H7 (cell line): ENCODE data around the gene FCN2. TPM values are rescaled to one million over a fixed set of nuclear protein-coding genes. Genes with fewer than 3 reads are reported as not detected.

Source experiments
- DNase-seq: peaks from one replicate; pipeline ENCODE4 v3.0.0; 2012
- H3K27me3 ChIP-seq: 2 replicates; pipeline ENCODE4 v1.6.0; 2011; ENCODE audit warnings: mild to moderate bottlenecking, low read length; ENCODE audit not compliant: control insufficient read depth, insufficient read depth
- H3K36me3 ChIP-seq: replicated peaks from 2 replicates; pipeline ENCODE4 v1.5.1; 2011; ENCODE audit warnings: low read length; ENCODE audit not compliant: control insufficient read depth, insufficient read depth
- H3K4me3 ChIP-seq: 2 replicates; pipeline ENCODE4 v1.5.1; 2011; ENCODE audit warnings: low read depth, mild to moderate bottlenecking, control low read depth, low read length, moderate library complexity; ENCODE audit not compliant: insufficient read depth
- total RNA-seq: library from RNA; depleted of rRNA; stranded (reverse); fragments of >200 nt; shearing (Covaris generic); gene quantifications from 2 replicates; pipeline ENCODE4 v1.2.3, GENCODE V29; 2014

Gene FCN2
- total RNA-seq, 1 experiment from 2014 or later: not detected

DNA sequence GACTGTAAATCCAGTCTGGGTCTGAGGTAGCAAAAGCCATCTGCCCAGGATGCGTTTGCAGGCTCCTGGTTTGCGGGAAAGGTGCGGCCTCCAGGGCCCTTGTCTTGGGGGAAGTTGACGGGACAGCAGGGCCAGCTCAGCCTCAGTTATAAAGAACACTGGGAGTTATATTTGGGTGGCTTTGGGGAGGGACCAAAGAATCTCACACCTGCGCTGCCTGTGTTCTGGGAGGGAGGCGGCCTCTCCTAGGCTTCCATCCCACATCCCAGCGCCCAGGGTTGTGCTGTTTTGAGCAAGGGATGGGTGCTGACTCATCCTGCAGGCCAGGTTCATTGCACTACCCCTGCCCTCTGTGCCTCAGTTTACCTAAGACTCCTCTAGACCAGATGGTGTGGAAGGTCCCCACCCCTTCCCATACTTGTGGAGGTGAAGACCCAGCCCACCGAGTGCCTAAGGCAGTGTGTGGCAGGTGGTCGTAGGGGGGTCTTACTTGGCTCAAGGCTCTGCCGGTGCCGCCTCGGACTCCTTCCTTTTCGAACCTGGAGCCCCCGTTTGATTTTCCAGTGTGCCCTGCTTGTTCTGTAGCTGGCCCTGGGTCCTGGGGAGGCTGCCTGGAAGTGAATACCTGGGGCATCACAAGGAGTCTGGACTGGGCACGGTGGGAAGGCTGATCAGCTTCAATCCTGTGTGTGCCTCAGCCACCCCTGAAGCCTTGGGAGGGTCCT lies 39.3 kb upstream of the FCN2 start:
- Histone ChIP-seq H3K27me3 (no peaks in the 10 kb centered on the region), H3K4me3 (no peak overlapping the region), H3K36me3 (no peaks in the 10 kb centered on the region)
- DNase-seq: no peak

DNA sequence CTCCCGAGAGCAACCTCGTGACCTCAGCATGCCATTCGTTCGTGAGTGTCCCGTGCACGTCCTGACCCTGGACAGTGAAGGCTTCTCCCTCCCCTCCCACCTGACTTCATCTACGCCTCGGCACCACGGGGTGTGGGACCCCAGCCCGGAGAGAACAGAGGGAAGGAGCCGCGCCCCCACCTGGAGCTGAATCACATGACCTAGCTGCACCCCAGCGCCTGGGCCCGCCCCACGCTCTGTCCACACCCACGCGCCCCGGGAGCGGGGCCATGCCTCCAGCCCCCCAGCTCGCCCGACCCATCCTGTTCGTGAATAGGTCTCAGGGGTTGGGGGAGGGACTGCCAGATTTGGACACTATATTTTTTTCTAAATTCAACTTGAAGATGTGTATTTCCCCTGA lies 38.3 kb upstream of the FCN2 start:
- no peak for DNase-seq
- no peaks in the 10 kb centered on the region for H3K36me3 ChIP-seq
- H3K4me3 ChIP-seq: no peak overlapping the region
- no peaks in the 10 kb centered on the region for H3K27me3 ChIP-seq

DNA sequence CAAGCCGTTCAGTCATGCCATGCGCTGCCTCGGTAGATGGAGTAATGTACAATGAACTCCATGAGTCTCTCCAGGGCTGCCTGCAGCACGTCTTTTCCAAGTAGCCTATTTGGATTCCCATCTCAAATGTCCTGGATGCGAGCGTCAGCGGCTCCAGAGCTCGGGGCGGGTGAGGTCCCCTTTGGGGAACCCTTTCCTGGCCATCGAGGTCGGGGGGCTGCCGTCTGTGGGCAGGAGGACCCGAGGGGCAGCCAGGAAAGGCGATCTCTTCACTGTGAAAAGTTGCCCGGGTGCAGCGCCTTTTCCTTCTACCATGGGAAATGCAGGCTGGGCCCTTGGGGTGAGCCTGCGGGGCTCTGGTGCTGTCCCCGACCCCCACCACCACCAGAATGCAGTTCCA lies 36.9 kb upstream of the FCN2 start:
- Histone ChIP-seq H3K36me3 (no peaks in the 10 kb centered on the region), H3K4me3 (no peak overlapping the region), H3K27me3 (no peaks in the 10 kb centered on the region)
- no peak for DNase-seq

DNA sequence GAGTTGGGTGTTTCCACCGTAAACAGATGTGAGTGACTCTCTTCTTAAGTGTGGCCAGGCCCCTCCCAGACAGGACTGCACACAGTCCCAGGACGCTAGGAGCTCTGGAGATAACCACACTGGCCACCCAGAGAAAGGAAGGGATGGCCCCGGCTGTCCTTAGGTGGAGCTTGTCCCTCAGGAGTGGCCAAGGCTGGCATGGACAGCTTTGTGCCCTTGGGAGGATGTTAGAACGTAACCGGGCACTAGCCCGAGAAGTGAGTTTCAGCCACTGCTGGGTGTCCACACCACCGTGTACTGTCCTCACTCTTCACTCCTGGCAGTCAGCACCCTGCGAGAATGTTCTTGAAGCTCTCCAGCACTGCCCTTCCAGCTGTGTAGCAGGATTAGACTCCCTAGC lies 35.8 kb upstream of the FCN2 start:
- Histone ChIP-seq H3K36me3 (no peaks in the 10 kb centered on the region), H3K27me3 (no peaks in the 10 kb centered on the region), H3K4me3 (no peak overlapping the region)
- DNase-seq: no peak

GRCh38 chr9:134846187-134846586 lies 34.4 kb upstream of the FCN2 start:
- H3K4me3 ChIP-seq: no peak overlapping the region
- DNase-seq: no peak
- no peaks in the 10 kb centered on the region for H3K36me3 ChIP-seq
- H3K27me3 ChIP-seq: no peaks in the 10 kb centered on the region

GRCh38 chr9:134846699-134847098 lies 33.9 kb upstream of the FCN2 start:
- DNase-seq: no peak
- Histone ChIP-seq H3K36me3 (no peaks in the 10 kb centered on the region), H3K4me3 (no peak overlapping the region), H3K27me3 (no peaks in the 10 kb centered on the region)

DNA sequence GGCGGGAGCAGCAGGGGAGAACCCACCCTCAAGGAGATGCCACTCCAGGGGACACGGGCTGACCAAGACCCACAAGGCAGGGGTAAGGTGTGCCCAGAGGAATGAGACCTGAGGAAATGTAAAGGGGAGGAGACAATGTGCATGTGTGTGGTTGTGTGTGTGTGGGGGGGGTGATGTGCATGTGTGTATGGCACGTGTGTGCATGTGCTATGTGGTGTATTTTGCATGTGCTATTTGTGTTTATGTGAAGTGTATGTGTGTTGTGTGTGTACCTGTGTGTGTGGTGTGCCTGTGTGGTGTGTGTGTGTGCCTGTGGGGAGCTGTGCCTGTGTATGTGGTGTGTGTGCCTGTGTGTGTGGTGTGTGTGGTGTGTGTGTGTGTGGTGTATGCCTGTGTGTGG lies 33.5 kb upstream of the FCN2 start:
- Histone ChIP-seq H3K27me3 (no peaks in the 10 kb centered on the region), H3K36me3 (no peaks in the 10 kb centered on the region), H3K4me3 (no peak overlapping the region)
- no peak for DNase-seq

GRCh38 chr9:134847752-134848432 lies 32.7 kb upstream of the FCN2 start:
- no peak for DNase-seq
- no peak overlapping the region for H3K4me3 ChIP-seq
- no peaks in the 10 kb centered on the region for H3K27me3 ChIP-seq
- no peaks in the 10 kb centered on the region for H3K36me3 ChIP-seq

GRCh38 chr9:134848504-134848903 lies 32.1 kb upstream of the FCN2 start:
- DNase-seq: no peak
- H3K36me3 ChIP-seq: no peaks in the 10 kb centered on the region
- no peaks in the 10 kb centered on the region for H3K27me3 ChIP-seq
- no peak overlapping the region for H3K4me3 ChIP-seq

DNA sequence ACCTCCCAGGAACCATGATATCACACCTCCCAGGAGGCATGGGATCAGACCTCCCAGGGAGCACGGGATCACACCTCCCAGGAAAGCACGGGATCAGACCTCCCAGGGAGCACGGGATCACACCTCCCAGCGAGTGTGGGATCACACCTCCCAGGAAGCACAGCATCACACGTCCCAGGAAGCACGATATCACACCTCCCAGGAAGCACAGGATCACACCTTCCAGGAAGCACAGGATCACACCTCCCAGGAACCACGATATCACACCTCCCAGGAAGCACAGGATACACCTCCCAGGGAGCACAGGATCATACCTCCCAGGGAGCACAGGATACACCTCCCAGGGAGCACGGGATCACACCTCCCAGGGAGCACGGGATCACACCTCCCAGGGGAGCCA lies 30.0 kb upstream of the FCN2 start:
- no peaks in the 10 kb centered on the region for H3K27me3 ChIP-seq
- H3K36me3 ChIP-seq: no peaks in the 10 kb centered on the region
- H3K4me3 ChIP-seq: no peak overlapping the region
- DNase-seq: no peak

- H3K36me3 ChIP-seq: no peaks in the 10 kb centered on the region
- H3K4me3 ChIP-seq: no peak overlapping the region
- no peak for DNase-seq
- no peaks in the 10 kb centered on the region for H3K27me3 ChIP-seq
Measured at GRCh38 chr9:134851020-134851419, 29.6 kb upstream of the FCN2 start.

GRCh38 chr9:134852906-134853654 lies 27.5 kb upstream of the FCN2 start:
- Histone ChIP-seq H3K4me3 (no peak overlapping the region), H3K27me3 (no peaks in the 10 kb centered on the region), H3K36me3 (no peaks in the 10 kb centered on the region)
- peak; percentile 18 for DNase-seq

DNA sequence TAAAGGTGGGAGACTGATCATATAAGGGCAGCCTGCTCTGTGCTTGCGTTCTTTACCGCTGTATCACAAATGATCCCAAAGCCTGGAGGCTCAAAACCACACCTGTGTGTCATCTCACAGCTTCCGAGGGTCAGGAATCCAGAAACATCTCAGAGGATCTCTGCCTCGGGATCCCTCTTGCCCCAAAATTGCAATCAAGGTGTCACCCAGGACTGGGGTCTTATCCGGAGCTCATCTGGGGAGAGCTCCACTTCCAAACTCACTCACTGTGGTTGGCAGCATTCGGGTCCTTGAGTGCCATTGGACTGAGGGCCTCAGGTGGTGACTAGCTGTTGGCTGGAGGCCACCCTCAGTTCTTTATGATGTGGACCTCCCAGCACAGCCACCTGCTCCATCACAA lies 26.7 kb upstream of the FCN2 start:
- Histone ChIP-seq H3K27me3 (no peaks in the 10 kb centered on the region), H3K4me3 (no peak overlapping the region), H3K36me3 (no peaks in the 10 kb centered on the region)
- DNase-seq: peak; percentile 17

GRCh38 chr9:134854541-134854981 lies 26.0 kb upstream of the FCN2 start:
- H3K36me3 ChIP-seq: no peaks in the 10 kb centered on the region
- DNase-seq: no peak
- no peaks in the 10 kb centered on the region for H3K27me3 ChIP-seq
- no peak overlapping the region for H3K4me3 ChIP-seq
